SK-N-SH (cell line): ENCODE results near the gene CC2D2B. TPM values are rescaled to one million over a fixed set of nuclear protein-coding genes. Genes with fewer than 3 reads are reported as not detected.

Experiments used
- CTCF ChIA-PET: fragments of 300-600, 350-600 bp; formaldehyde crosslinking; extraction: SDS; loops from one replicate; lab custom pipeline; 2021; lab: Yijun Ruan, JAX
- POLR2A ChIA-PET: fragments of 350-600 bp; sonication (Branson Sonifier 250); formaldehyde crosslinking; extraction: SDS; loops from one replicate; lab custom pipeline; 2020; ENCODE audit warnings: antibody characterized with exemption, inconsistent platforms; lab: Yijun Ruan, JAX
- DNase-seq: peaks from one replicate; pipeline ENCODE4 v3.0.0; 2012
- H2AFZ ChIP-seq: fragments of 200-600 bp; sonication (generic); 2 replicates; pipeline ENCODE4 v1.8.1; 2016; ENCODE audit warnings: antibody characterized with exemption, mild to moderate bottlenecking, low read depth
- H3F3A ChIP-seq: fragments of 200-600 bp; sonication (generic); replicated peaks from 2 replicates; pipeline ENCODE3; 2016; ENCODE audit warnings: antibody characterized with exemption, mild to moderate bottlenecking; ENCODE audit not compliant: insufficient read depth
- H3K27ac ChIP-seq, 2 experiments: fragments of 200-500 bp in 1 of 2; fragments of 200-600 bp in 1 of 2; sonication (Bioruptor generic) in 1 of 2; sonication (generic), shearing (Covaris generic) in 1 of 2; 2 replicates each; pipeline versions ENCODE4 v1.5.1 to v1.6.1; 2014 to 2016; ENCODE audit warnings: low read depth in 2 of 2, inconsistent platforms in 1 of 2, low read length in 1 of 2, mild to moderate bottlenecking in 1 of 2, mixed read lengths in 1 of 2
- H3K27me3 ChIP-seq: fragments of 200-600 bp; sonication (generic), shearing (Covaris generic); 2 replicates; pipeline ENCODE4 v1.6.1; 2016; ENCODE audit warnings: mixed run types; ENCODE audit not compliant: insufficient read depth
- H3K36me3 ChIP-seq, 2 experiments: fragments of 200-500 bp in 1 of 2; fragments of 200-600 bp in 1 of 2; sonication (Bioruptor generic) in 1 of 2; sonication (generic) in 1 of 2; replicated peaks in 1 of 2; 2 replicates each; pipeline versions ENCODE3 to v1.5.1; 2014 to 2016; ENCODE audit warnings: low read length in 1 of 2, mild to moderate bottlenecking in 1 of 2; ENCODE audit not compliant: insufficient read depth in 2 of 2, control insufficient read depth in 1 of 2
- H3K4me1 ChIP-seq, 2 experiments: fragments of 200-500 bp in 1 of 2; fragments of 200-600 bp in 1 of 2; sonication (Bioruptor generic) in 1 of 2; sonication (generic), shearing (Covaris generic) in 1 of 2; 2 replicates each; pipeline versions ENCODE4 v1.5.1 to v1.6.1; 2014 to 2016; ENCODE audit warnings: low read depth in 1 of 2, low read length in 1 of 2, mixed run types in 1 of 2; ENCODE audit not compliant: insufficient read depth in 2 of 2, control insufficient read depth in 1 of 2
- H3K4me2 ChIP-seq: fragments of 200-600 bp; sonication (generic), shearing (Covaris generic); 2 replicates; pipeline ENCODE4 v1.6.1; 2017; ENCODE audit warnings: mixed run types
- H3K4me3 ChIP-seq, 2 experiments: fragments of 200-500 bp in 1 of 2; fragments of 200-600 bp in 1 of 2; sonication (Bioruptor generic) in 1 of 2; sonication (generic), shearing (Covaris generic) in 1 of 2; 2 replicates each; pipeline versions ENCODE4 v1.5.1 to v1.8.1; 2014 to 2016; ENCODE audit warnings: low read depth in 2 of 2, inconsistent platforms in 1 of 2, low read length in 1 of 2, mild to moderate bottlenecking in 1 of 2, mixed read lengths in 1 of 2, moderate library complexity in 1 of 2
- H3K79me2 ChIP-seq: fragments of 200-600 bp; sonication (generic); 2 replicates; pipeline ENCODE4 v1.8.1; 2017; ENCODE audit warnings: mild to moderate bottlenecking; ENCODE audit not compliant: insufficient read depth
- H3K9ac ChIP-seq: fragments of 200-600 bp; sonication (generic); 2 replicates; pipeline ENCODE4 v1.6.1; 2017; ENCODE audit warnings: mixed run types
- H3K9me2 ChIP-seq: fragments of 200-600 bp; sonication (generic); 2 replicates; pipeline ENCODE4 v1.6.1; 2017; ENCODE audit warnings: mixed run types
- H3K9me3 ChIP-seq: fragments of 200-600 bp; sonication (generic); 2 replicates; pipeline ENCODE4 v1.6.1; 2017; ENCODE audit warnings: mixed run types, mild to moderate bottlenecking, moderate library complexity
- H4K20me1 ChIP-seq: fragments of 200-600 bp; sonication (generic); 2 replicates; pipeline ENCODE4 v1.6.1; 2017; ENCODE audit warnings: mild to moderate bottlenecking, mixed run types; ENCODE audit not compliant: insufficient read depth
- EP300 ChIP-seq, 2 experiments: IDR thresholded peaks; 2 replicates each; pipeline versions ENCODE4 v1.4.0 to v1.6.1; 2012; ENCODE audit warnings: borderline replicate concordance in 1 of 2, low read depth in 1 of 2, low read length in 1 of 2
- EZH2phosphoT487 ChIP-seq: fragments of 200-600 bp; sonication (generic); IDR thresholded peaks from 2 replicates; pipeline ENCODE4 v1.6.1; 2017; ENCODE audit warnings: low read depth, mixed run types, mild to moderate bottlenecking, antibody characterized with exemption, moderate library complexity, borderline replicate concordance
- FOSL2 ChIP-seq: IDR thresholded peaks from 2 replicates; pipeline ENCODE4 v1.4.0; 2012; ENCODE audit warnings: low read depth, mild to moderate bottlenecking, moderate library complexity, borderline replicate concordance
- FOXM1 ChIP-seq: IDR thresholded peaks from 2 replicates; pipeline ENCODE4 v1.4.0; 2012; ENCODE audit warnings: low read depth, mild to moderate bottlenecking
- IRF3 ChIP-seq: fragments of 150-350 bp; IDR thresholded peaks from 2 replicates; pipeline ENCODE4 v1.6.1; 2016; ENCODE audit warnings: mild to moderate bottlenecking, low read depth, low read length
- MEF2A ChIP-seq: IDR thresholded peaks from 2 replicates; pipeline ENCODE4 v1.4.0; 2012; ENCODE audit warnings: low read depth, borderline replicate concordance
- MXI1 ChIP-seq: IDR thresholded peaks from 2 replicates; pipeline ENCODE4 v1.6.1; 2012; ENCODE audit warnings: mild to moderate bottlenecking, low read depth, low read length, improper control_type of control experiment
- SIN3A ChIP-seq: IDR thresholded peaks from 2 replicates; pipeline ENCODE4 v1.6.1; 2012; ENCODE audit warnings: low read depth, mild to moderate bottlenecking, low read length, moderate library complexity, borderline replicate concordance
- TAF1 ChIP-seq: IDR thresholded peaks from 2 replicates; pipeline ENCODE4 v1.6.1; 2012; ENCODE audit warnings: low read depth, mild to moderate bottlenecking, low read length, moderate library complexity, borderline replicate concordance
- USF2 ChIP-seq: fragments of 150-350 bp; IDR thresholded peaks from 2 replicates; pipeline ENCODE4 v1.6.1; 2017; ENCODE audit warnings: antibody characterized with exemption, low read length, low read depth, borderline replicate concordance
- WGBS: methylation state at CpG from one replicate; pipeline ENCODE4 v1.1.6; 2017; ENCODE audit warnings: low lambda C conversion rate; 5-methylcytosine and 5-hydroxymethylcytosine counted together
- polyA plus RNA-seq, 3 experiments: library from polyadenylated mRNA; depleted of rRNA; stranded (reverse); fragments of >200 nt; gene quantifications; 2 replicates each; pipeline ENCODE4 v1.2.3, GENCODE V29; 2012
- TF ChIP-seq, protein P1 (sequence below): IDR thresholded peaks from 2 replicates; pipeline ENCODE4 v1.6.1; 2012; ENCODE audit warnings: mild to moderate bottlenecking, low read depth, low read length, moderate library complexity
- TF ChIP-seq, protein P2 (sequence below): IDR thresholded peaks from 2 replicates; pipeline ENCODE4 v1.4.0; 2012; ENCODE audit warnings: low read depth

Gene CC2D2B
- polyA plus RNA-seq, 1 of the 3 experiments (the other 2 are of a cell fraction) = not detected

DNA sequence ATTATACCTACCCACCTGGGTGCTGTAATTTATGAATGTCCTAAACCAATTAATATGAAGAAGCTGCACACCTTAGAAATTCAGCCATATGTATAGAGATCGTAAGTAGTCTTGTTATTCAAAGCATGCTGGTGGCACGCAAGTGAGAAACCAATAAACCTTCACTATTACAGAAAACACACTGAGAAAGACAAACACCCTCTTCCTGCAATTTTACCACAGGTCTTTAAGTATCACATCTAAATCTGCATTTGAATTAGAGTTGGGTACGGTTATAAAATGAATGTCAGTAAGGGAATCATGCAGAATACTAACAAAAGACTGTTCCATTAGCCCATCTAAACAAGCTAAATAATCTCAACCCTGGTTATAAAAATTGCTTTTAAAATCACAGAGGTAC, 169.4 kb downstream of the CC2D2B start:
- Histone ChIP-seq H3K27ac (no peak overlapping the region), H3K4me2 (no peak overlapping the region), H3K4me3 (no peak overlapping the region), H3K4me1 (peaks cover 0 to 13% of the 10 kb centered on the region in 2 experiments; a peak in 1 of 4 replicates), H3K9me3 (no peaks in the 10 kb centered on the region), H3F3A (peaks cover 12% of the 10 kb centered on the region), H3K9ac (no peak overlapping the region), H2AFZ (no peak overlapping the region), H4K20me1 (no peaks in the 10 kb centered on the region), H3K79me2 (no peaks in the 10 kb centered on the region), H3K9me2 (no peaks in the 10 kb centered on the region), H3K36me3 (peaks cover 0 to 2% of the 10 kb centered on the region in 2 experiments), H3K27me3 (no peaks in the 10 kb centered on the region)
- POLR2A ChIA-PET = interaction anchor here (0.8 kb wide), 1 partner anchor 12 kb away, joined by 3 read pairs; no protein-coding TSS in a partner anchor
- TF ChIP-seq SIN3A = no peak
- TF ChIP-seq USF2 = no peak
- no peak for TF ChIP-seq FOXM1
- TF ChIP-seq TAF1 = no peak
- TF ChIP-seq EP300 (IDR thresholded peaks at IDR 0.05; ENCODE audit: borderline replicate concordance in 1 of 2, low read depth in 1 of 2, low read length in 1 of 2) = no peak
- no peak for TF ChIP-seq FOSL2
- TF ChIP-seq, protein P1, sequence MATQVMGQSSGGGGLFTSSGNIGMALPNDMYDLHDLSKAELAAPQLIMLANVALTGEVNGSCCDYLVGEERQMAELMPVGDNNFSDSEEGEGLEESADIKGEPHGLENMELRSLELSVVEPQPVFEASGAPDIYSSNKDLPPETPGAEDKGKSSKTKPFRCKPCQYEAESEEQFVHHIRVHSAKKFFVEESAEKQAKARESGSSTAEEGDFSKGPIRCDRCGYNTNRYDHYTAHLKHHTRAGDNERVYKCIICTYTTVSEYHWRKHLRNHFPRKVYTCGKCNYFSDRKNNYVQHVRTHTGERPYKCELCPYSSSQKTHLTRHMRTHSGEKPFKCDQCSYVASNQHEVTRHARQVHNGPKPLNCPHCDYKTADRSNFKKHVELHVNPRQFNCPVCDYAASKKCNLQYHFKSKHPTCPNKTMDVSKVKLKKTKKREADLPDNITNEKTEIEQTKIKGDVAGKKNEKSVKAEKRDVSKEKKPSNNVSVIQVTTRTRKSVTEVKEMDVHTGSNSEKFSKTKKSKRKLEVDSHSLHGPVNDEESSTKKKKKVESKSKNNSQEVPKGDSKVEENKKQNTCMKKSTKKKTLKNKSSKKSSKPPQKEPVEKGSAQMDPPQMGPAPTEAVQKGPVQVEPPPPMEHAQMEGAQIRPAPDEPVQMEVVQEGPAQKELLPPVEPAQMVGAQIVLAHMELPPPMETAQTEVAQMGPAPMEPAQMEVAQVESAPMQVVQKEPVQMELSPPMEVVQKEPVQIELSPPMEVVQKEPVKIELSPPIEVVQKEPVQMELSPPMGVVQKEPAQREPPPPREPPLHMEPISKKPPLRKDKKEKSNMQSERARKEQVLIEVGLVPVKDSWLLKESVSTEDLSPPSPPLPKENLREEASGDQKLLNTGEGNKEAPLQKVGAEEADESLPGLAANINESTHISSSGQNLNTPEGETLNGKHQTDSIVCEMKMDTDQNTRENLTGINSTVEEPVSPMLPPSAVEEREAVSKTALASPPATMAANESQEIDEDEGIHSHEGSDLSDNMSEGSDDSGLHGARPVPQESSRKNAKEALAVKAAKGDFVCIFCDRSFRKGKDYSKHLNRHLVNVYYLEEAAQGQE = no peak
- TF ChIP-seq, protein P2, sequence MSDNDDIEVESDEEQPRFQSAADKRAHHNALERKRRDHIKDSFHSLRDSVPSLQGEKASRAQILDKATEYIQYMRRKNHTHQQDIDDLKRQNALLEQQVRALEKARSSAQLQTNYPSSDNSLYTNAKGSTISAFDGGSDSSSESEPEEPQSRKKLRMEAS = no peak
- TF ChIP-seq MEF2A = no peak
- TF ChIP-seq EZH2phosphoT487 = no peak
- DNase-seq = no peak
- CTCF ChIA-PET = interaction anchor here (1.5 kb wide), 1 partner anchor 383 kb away, joined by 4 read pairs; the partner anchor contains the start of gene TCTN3
- 96% methylated on average over 3 of the region's 3 CpGs for WGBS

DNA sequence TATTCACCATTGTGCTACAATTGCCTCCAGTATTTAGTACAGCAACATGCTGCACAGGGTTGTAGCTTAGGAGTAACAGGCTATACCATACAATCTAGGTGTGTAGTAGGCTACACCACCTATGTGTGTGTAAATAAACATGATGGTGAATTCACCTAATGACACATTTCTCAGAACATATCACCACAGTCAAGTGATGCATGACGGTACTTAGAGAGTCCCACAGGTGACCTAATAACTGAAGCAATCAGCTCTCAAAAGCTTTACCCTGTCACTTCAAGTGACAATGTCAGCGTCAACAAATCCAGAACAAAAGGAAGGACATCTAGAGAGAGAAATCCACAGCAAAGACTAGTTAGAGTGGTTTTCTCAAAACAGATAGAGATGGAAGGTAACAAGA, 174.4 kb downstream of the CC2D2B start:
- peaks cover 0 to 2% of the 10 kb centered on the region in 2 experiments for H3K36me3 ChIP-seq
- H3K4me1 ChIP-seq = no peaks in the 10 kb centered on the region
- H4K20me1 ChIP-seq = no peaks in the 10 kb centered on the region
- H3K4me3 ChIP-seq = no peak overlapping the region
- H3K9me3 ChIP-seq = no peaks in the 10 kb centered on the region
- no peaks in the 10 kb centered on the region for H3F3A ChIP-seq
- no peak overlapping the region for H3K9ac ChIP-seq
- H3K79me2 ChIP-seq = no peaks in the 10 kb centered on the region
- ChIA-PET POLR2A (no interaction called here), CTCF (interaction anchor here (1.2 kb wide), 1 partner anchor 65 kb away, joined by 3 read pairs; no protein-coding TSS in a partner anchor)
- no peaks in the 10 kb centered on the region for H3K9me2 ChIP-seq
- no peak overlapping the region for H3K4me2 ChIP-seq
- 95% methylated on average over 2 of the region's 2 CpGs for WGBS
- DNase-seq = no peak
- H3K27me3 ChIP-seq = no peaks in the 10 kb centered on the region
- TF ChIP-seq USF2 (no peak), FOSL2 (no peak), TAF1 (no peak), MXI1 (no peak), IRF3 (no peak), SIN3A (no peak)
- no peak overlapping the region for H3K27ac ChIP-seq
- H2AFZ ChIP-seq = no peak overlapping the region
